HepG2 (cell line): ENCODE measurements around the gene SMIM24. TPM values are rescaled to one million over a fixed set of nuclear protein-coding genes. Genes with fewer than 3 reads are reported as not detected.
A peak's percentile ranks its signal among the peaks of the same experiment; 100 is the strongest.

ENCODE experiments used
- ATAC-seq: fragments of 200-7000 bp; cut with Tn5 transposase; 3 replicates; pipeline ENCODE4 v1.9.1; 2020; ENCODE audit warnings: mild to moderate bottlenecking, moderate library complexity
- BruUV-seq: library from RNA; stranded (reverse); fragments of 400-500 nt; replicated peaks from 2 replicates; lab custom pipeline; 2021; lab: Mats Ljungman, UMichigan
- CTCF ChIA-PET: fragments of 300-600 bp; formaldehyde crosslinking; extraction: SDS; loops from one replicate; lab custom pipeline; 2021; ENCODE audit warnings: low total read pairs, inconsistent platforms, low intra/inter-chr PET ratio; lab: Yijun Ruan, JAX
- POLR2A ChIA-PET: fragments of 350-600 bp; sonication (Branson Sonifier 250); formaldehyde crosslinking; loops from one replicate; lab custom pipeline; 2020; ENCODE audit warnings: antibody characterized with exemption, inconsistent platforms; lab: Yijun Ruan, JAX
- DNase-seq: peaks from one replicate; pipeline ENCODE4 v3.0.0-alpha.2; 2015; ENCODE audit warnings: low spot score
- FAIRE-seq: peaks from 3 replicates; lab custom pipeline; 2011; peaks lifted over from hg19 to GRCh38; lab: Jason Lieb, UNC
- H2AFZ ChIP-seq: one replicate; pipeline ENCODE4 v1.6.1; 2011; ENCODE audit warnings: low read length, inconsistent platforms
- H3K27ac ChIP-seq: fragments of 300-600 bp; 3 replicates; pipeline ENCODE4 v1.8.0; 2011; ENCODE audit warnings: mixed run types, mild to moderate bottlenecking, mixed read lengths, low read length, inconsistent platforms; ENCODE audit not compliant: insufficient read depth; ENCODE audit errors: extremely low read length
- H3K27me3 ChIP-seq, 2 experiments: fragments of 200-600 bp in 1 of 2; 2 replicates in 1 of 2; 3 replicates in 1 of 2; pipeline versions ENCODE4 v1.6.0 to v1.8.0; 2011; ENCODE audit warnings: low read length in 2 of 2, mild to moderate bottlenecking in 2 of 2, moderate library complexity in 2 of 2, inconsistent platforms in 1 of 2; ENCODE audit not compliant: insufficient read depth in 2 of 2, control insufficient read depth in 1 of 2
- H3K36me3 ChIP-seq, 2 experiments: fragments of 200-600 bp in 1 of 2; replicated peaks in 1 of 2; 2 replicates in 1 of 2; 3 replicates in 1 of 2; pipeline versions ENCODE4 v1.5.1 to v1.8.0; 2011; ENCODE audit warnings: low read length in 2 of 2, inconsistent platforms in 1 of 2; ENCODE audit not compliant: insufficient read depth in 2 of 2, control insufficient read depth in 1 of 2
- H3K4me1 ChIP-seq: 2 replicates; pipeline ENCODE4 v1.5.1; 2012; ENCODE audit warnings: low read length, inconsistent platforms; ENCODE audit not compliant: insufficient read depth
- H3K4me2 ChIP-seq: 2 replicates; pipeline ENCODE4 v1.6.0; 2011; ENCODE audit warnings: low read depth, low read length, inconsistent platforms
- H3K4me3 ChIP-seq, 3 experiments: fragments of 200-600 bp in 1 of 3; sonication (generic), shearing (Covaris generic) in 1 of 3; replicated peaks in 1 of 3; 2 replicates each; pipeline ENCODE4 v1.5.1; 2011 to 2016; ENCODE audit warnings: low read length in 3 of 3, inconsistent platforms in 2 of 3, low read depth in 2 of 3, mild to moderate bottlenecking in 2 of 3, control low read depth in 1 of 3, mixed read lengths in 1 of 3; ENCODE audit not compliant: insufficient read depth in 1 of 3
- H3K79me2 ChIP-seq: one replicate; pipeline ENCODE4 v1.6.1; 2011; ENCODE audit warnings: low read length, inconsistent platforms; ENCODE audit not compliant: insufficient read depth
- H3K9ac ChIP-seq: 2 replicates; pipeline ENCODE4 v1.6.0; 2011; ENCODE audit warnings: mild to moderate bottlenecking, low read depth, low read length, inconsistent platforms; ENCODE audit not compliant: insufficient read depth
- H3K9me3 ChIP-seq: 2 replicates; pipeline ENCODE4 v1.5.1; 2012; ENCODE audit warnings: mild to moderate bottlenecking, low read length
- H4K20me1 ChIP-seq: 2 replicates; pipeline ENCODE4 v1.6.0; 2011; ENCODE audit warnings: inconsistent platforms, mild to moderate bottlenecking, low read length, moderate library complexity; ENCODE audit not compliant: insufficient read depth
- ETV5 ChIP-seq: IDR thresholded peaks from 2 replicates; pipeline ENCODE4 v1.6.1; 2018; ENCODE audit warnings: missing biosample characterization, missing genetic modification reagents, inconsistent platforms, borderline replicate concordance
- ETV6 ChIP-seq: sonication (generic); formaldehyde crosslinking; conservative IDR thresholded peaks from 2 replicates; pipeline ENCODE4 v1.4.0; 2020; ENCODE audit warnings: missing genetic modification reagents
- HDAC2 ChIP-seq: sonication (generic); formaldehyde crosslinking; IDR thresholded peaks from 2 replicates; pipeline ENCODE4 v1.4.0; 2020; ENCODE audit warnings: missing genetic modification reagents
- JDP2 ChIP-seq: sonication (generic); formaldehyde crosslinking; IDR thresholded peaks from 2 replicates; pipeline ENCODE4 v1.8.1; 2022; ENCODE audit warnings: missing genetic modification reagents, borderline replicate concordance
- PHF5A ChIP-seq: IDR thresholded peaks from one replicate; pipeline ENCODE4 v1.6.1; 2018; ENCODE audit warnings: low read depth, missing genetic modification reagents; ENCODE audit not compliant: unreplicated experiment
- ZNF614 ChIP-seq: IDR thresholded peaks from 2 replicates; pipeline ENCODE4 v1.6.1; 2018; ENCODE audit warnings: missing biosample characterization, missing genetic modification reagents, inconsistent platforms, borderline replicate concordance
- WGBS: methylation state at CpG from one replicate; pipeline ENCODE4 v1.1.6; 2017; ENCODE audit warnings: low lambda C conversion rate; 5-methylcytosine and 5-hydroxymethylcytosine counted together
- in situ Hi-C: cut with HindIII; loops from 2 replicates; pipeline ENCODE4 v1.10.0; 2017; ENCODE audit warnings: low pct_unique_long_range_greater_than_20kb; ENCODE audit not compliant: extremely low pct_ligation_motif_present
- intact Hi-C: fragments of 100-400 bp; cut with micrococcal nuclease; formaldehyde crosslinking; loops from one replicate; pipeline ENCODE4 v1.10.0; 2022; ENCODE audit not compliant: unreplicated experiment
- polyA plus RNA-seq, 8 experiments: library from polyadenylated mRNA; depleted of rRNA in 3 of 8; stranded (reverse) in 7 of 8; unstranded in 1 of 8; fragments of >200 nt; fragmentation: Illumina TruSeq in 4 of 8; extraction: Trizol in 4 of 8; gene quantifications; 2 replicates each; pipeline versions ENCODE4 v1.2.1 to v1.2.3, GENCODE V29; 2011 to 2016; ENCODE audit warnings: low read depth in 4 of 8, missing spikeins in 1 of 8, mixed read lengths in 1 of 8; ENCODE audit not compliant: insufficient read depth in 1 of 8
- total RNA-seq, 5 experiments: library from RNA; depleted of rRNA; stranded (reverse); fragments of >200 nt; fragmentation: Illumina TruSeq; extraction: Trizol; gene quantifications; 2 replicates each; pipeline ENCODE4 v1.2.3, GENCODE V29; 2016; ENCODE audit warnings: low read depth in 1 of 5
- TF ChIP-seq, protein P1 (sequence below): IDR thresholded peaks from 2 replicates; pipeline ENCODE4 v1.6.1; 2016; ENCODE audit warnings: mild to moderate bottlenecking, missing biosample characterization, missing genetic modification reagents
- TF ChIP-seq, protein P2 (sequence below): sonication (generic); formaldehyde crosslinking; IDR thresholded peaks from 2 replicates; pipeline ENCODE4 v1.5.0; 2020; ENCODE audit warnings: mild to moderate bottlenecking, missing genetic modification reagents, moderate library complexity

Gene SMIM24
- total and polyA plus RNA-seq, 2 of the 13 experiments (the other 11 are each of a cell fraction or from before 2014, with no cell fraction given), result 11.2 to 70.6 TPM

DNA sequence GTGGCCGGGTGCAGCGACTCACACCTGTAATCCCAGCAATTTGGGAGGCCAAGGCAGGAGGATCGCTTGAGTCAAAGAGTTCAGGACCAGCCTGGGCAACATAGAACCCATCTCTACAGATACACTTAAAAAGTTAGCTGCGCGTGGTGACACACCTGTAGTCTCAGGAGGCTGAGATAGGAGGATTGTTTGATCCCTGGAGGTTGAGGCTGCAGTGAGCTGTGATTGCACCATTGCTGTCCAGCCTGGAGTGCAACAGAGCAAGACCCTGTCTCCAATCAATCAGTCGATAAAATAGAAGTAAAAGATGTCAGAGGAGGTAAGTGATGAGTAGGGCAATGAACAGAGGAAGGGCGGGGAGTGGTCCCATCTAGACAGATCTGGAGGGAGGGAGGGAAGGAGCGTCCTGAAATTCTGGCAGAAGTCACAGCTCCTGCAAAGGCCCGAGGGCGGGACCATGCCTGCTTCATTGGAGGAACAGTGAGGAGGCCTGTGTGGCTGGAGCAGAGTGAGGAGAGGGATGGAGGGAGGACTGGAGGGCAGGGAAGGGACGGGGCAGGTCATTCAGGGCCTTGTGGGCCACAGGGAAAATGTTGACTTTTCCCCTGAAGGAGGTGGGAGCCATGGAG, 9.7 kb downstream of the SMIM24 start (continued):
- TF ChIP-seq, protein P1, sequence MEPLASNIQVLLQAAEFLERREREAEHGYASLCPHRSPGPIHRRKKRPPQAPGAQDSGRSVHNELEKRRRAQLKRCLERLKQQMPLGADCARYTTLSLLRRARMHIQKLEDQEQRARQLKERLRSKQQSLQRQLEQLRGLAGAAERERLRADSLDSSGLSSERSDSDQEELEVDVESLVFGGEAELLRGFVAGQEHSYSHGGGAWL (CRISPR knock-in tag), result no peak
- TF ChIP-seq JDP2 (CRISPR knock-in tag) (no peak), PHF5A (CRISPR knock-in tag) (no peak), ZNF614 (no peak), ETV5 (CRISPR knock-in tag) (no peak)
- TF ChIP-seq, all 625 proteins: peak for 0

DNA sequence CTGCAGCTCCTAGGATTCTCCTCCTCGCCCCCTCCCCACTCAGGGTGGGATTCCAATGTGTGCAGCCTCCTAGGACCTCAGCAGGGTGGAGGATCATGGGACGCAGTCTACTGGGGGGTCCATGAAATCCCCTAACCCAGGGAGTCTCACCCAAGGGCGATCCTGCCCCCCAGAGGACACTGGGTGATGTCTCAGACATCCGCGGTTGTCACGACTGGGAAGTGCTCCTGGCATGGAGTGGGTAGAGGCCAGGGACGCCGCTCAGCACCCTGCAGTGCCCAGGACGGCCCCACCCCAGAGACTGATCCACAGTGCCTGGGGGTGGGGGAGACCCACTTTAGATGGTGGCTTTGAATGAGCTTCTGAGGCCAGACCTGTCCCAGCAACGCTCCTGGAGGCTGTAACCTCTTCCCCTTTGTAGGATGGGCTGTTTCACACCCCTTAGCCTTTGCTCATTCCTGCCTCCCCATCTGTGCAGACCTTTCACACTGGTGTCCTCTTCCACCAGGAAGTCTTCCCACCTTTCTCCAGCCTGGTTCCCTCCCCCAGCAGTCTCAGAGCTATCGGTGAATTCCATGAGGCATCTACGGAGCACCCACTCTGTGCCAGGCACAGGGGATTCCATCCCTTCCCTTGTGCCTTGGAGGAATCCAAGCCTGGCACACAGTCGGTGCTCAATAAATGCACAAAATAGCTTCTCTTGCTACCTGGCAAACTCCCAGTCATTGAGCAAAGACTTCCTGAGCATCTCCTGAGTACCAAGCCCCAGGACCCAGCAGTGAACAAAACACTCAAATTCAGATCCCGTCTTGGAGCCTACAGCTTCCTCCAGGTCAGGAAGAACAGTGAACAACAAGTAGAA, 10.5 kb downstream of the SMIM24 start:
- no peak overlapping the region for H3K27ac ChIP-seq
- H3K36me3 ChIP-seq, result no peaks in the 10 kb centered on the region
- no peak overlapping the region for H2AFZ ChIP-seq
- peaks cover 0 to 1% of the 10 kb centered on the region in 2 experiments; a peak in 1 of 5 replicates for H3K27me3 ChIP-seq
- in situ Hi-C loops (loop anchor here (5.0 kb wide), 1 partner anchor 148 kb away; no protein-coding TSS in a partner anchor), intact Hi-C loops (loop anchor here (5.0 kb wide), 1 partner anchor 143 kb away; no protein-coding TSS in a partner anchor)
- peak; percentile 14; the same call in 2 of the 3 replicates for ATAC-seq
- H3K9me3 ChIP-seq, result no peaks in the 10 kb centered on the region
- TF ChIP-seq ETV6 (CRISPR knock-in tag) (no peak), HDAC2 (CRISPR knock-in tag) (no peak)
- TF ChIP-seq, protein P2, sequence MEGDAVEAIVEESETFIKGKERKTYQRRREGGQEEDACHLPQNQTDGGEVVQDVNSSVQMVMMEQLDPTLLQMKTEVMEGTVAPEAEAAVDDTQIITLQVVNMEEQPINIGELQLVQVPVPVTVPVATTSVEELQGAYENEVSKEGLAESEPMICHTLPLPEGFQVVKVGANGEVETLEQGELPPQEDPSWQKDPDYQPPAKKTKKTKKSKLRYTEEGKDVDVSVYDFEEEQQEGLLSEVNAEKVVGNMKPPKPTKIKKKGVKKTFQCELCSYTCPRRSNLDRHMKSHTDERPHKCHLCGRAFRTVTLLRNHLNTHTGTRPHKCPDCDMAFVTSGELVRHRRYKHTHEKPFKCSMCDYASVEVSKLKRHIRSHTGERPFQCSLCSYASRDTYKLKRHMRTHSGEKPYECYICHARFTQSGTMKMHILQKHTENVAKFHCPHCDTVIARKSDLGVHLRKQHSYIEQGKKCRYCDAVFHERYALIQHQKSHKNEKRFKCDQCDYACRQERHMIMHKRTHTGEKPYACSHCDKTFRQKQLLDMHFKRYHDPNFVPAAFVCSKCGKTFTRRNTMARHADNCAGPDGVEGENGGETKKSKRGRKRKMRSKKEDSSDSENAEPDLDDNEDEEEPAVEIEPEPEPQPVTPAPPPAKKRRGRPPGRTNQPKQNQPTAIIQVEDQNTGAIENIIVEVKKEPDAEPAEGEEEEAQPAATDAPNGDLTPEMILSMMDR, result peak; percentile 45
- POLR2A ChIA-PET, result no interaction called here
- no peak for FAIRE-seq
- no peak overlapping the region for H3K4me2 ChIP-seq
- WGBS, result 54% methylated on average over 5 of the region's 14 CpGs
- H4K20me1 ChIP-seq, result no peaks in the 10 kb centered on the region
- DNase-seq, result no peak
- no peak overlapping the region for H3K4me3 ChIP-seq
- CTCF ChIA-PET, result interaction anchor here (6.0 kb wide), 1 partner anchor 144 kb away, joined by 48 read pairs; no protein-coding TSS in a partner anchor
- peaks cover 12% of the 10 kb centered on the region for H3K4me1 ChIP-seq
- BruUV-seq, result no TSS peak
- no peak overlapping the region for H3K9ac ChIP-seq
- no peaks in the 10 kb centered on the region for H3K79me2 ChIP-seq
